Neuronal stem cell (in vitro differentiated cells): ENCODE results near the gene SOX1.

Source experiments
- DNase-seq: peaks from one replicate; pipeline ENCODE4 v3.0.0-alpha.2; 2013; ENCODE audit warnings: low spot score
- H2AFZ ChIP-seq: one replicate; pipeline ENCODE4 v1.6.1; 2013; ENCODE audit warnings: mild to moderate bottlenecking, low read length, inconsistent platforms
- H2AK5ac ChIP-seq: 2 replicates; pipeline ENCODE4 v1.6.1; 2013; ENCODE audit warnings: low read depth, mild to moderate bottlenecking, inconsistent platforms, low read length, moderate library complexity, mixed read lengths
- H2BK120ac ChIP-seq: 2 replicates; pipeline ENCODE4 v1.6.1; 2013; ENCODE audit warnings: low read depth, mild to moderate bottlenecking, inconsistent platforms, low read length, moderate library complexity, mixed read lengths
- H2BK12ac ChIP-seq: one replicate; pipeline ENCODE4 v1.6.1; 2013; ENCODE audit warnings: low read length, inconsistent platforms
- H2BK15ac ChIP-seq: 2 replicates; pipeline ENCODE4 v1.6.1; 2013; ENCODE audit warnings: mild to moderate bottlenecking, low read length, inconsistent platforms, mixed read lengths
- H2BK5ac ChIP-seq: one replicate; pipeline ENCODE4 v1.6.1; 2013; ENCODE audit warnings: inconsistent platforms, mild to moderate bottlenecking, low read length, moderate library complexity
- H3K14ac ChIP-seq: one replicate; pipeline ENCODE4 v1.6.1; 2013; ENCODE audit warnings: low read length, inconsistent platforms
- H3K18ac ChIP-seq: 2 replicates; pipeline ENCODE4 v1.6.1; 2013; ENCODE audit warnings: low read length, inconsistent platforms
- H3K23ac ChIP-seq: 2 replicates; pipeline ENCODE4 v1.6.1; 2013; ENCODE audit warnings: low read depth, mild to moderate bottlenecking, mixed read lengths, low read length, inconsistent platforms; ENCODE audit not compliant: poor library complexity
- H3K27ac ChIP-seq: replicated peaks from 3 replicates; pipeline ENCODE4 v1.5.1; 2013; ENCODE audit warnings: low read length, inconsistent platforms
- H3K27me3 ChIP-seq, 3 experiments: 2 replicates each; pipeline ENCODE4 v1.6.1; 2013; ENCODE audit warnings: low read length in 3 of 3, mild to moderate bottlenecking in 2 of 3, inconsistent platforms in 1 of 3, low read depth in 1 of 3, mixed read lengths in 1 of 3, moderate library complexity in 1 of 3; ENCODE audit not compliant: control insufficient read depth in 3 of 3, insufficient read depth in 3 of 3
- H3K36me3 ChIP-seq, 2 donors: replicated peaks in 1 of 2; 2 replicates each; pipeline ENCODE4 v1.6.1; 2013; ENCODE audit warnings: low read length in 2 of 2; ENCODE audit not compliant: control insufficient read depth in 2 of 2, insufficient read depth in 2 of 2
- H3K4ac ChIP-seq: 2 replicates; pipeline ENCODE4 v1.6.1; 2013; ENCODE audit warnings: inconsistent platforms, mild to moderate bottlenecking, low read length, moderate library complexity
- H3K4me1 ChIP-seq, 2 donors: 1 replicate in 1 of 2; 2 replicates in 1 of 2; pipeline ENCODE4 v1.6.1; 2013; ENCODE audit warnings: low read length in 2 of 2, low read depth in 1 of 2; ENCODE audit not compliant: control insufficient read depth in 2 of 2, insufficient read depth in 1 of 2
- H3K4me2 ChIP-seq: one replicate; pipeline ENCODE4 v1.6.1; 2013; ENCODE audit warnings: mild to moderate bottlenecking, low read length, inconsistent platforms; ENCODE audit not compliant: insufficient read depth, poor library complexity, severe bottlenecking
- H3K4me3 ChIP-seq, 2 donors: 2 replicates each; pipeline ENCODE4 v1.5.1; 2013; ENCODE audit warnings: low read length in 2 of 2, mild to moderate bottlenecking in 2 of 2, inconsistent platforms in 1 of 2, moderate library complexity in 1 of 2
- H3K79me1 ChIP-seq: one replicate; pipeline ENCODE4 v1.6.1; 2013; ENCODE audit warnings: low read depth, mild to moderate bottlenecking, inconsistent platforms, low read length, moderate library complexity
- H3K9ac ChIP-seq: one replicate; pipeline ENCODE4 v1.6.1; 2013; ENCODE audit warnings: mild to moderate bottlenecking, low read depth, low read length, inconsistent platforms; ENCODE audit not compliant: poor library complexity
- H3K9me3 ChIP-seq, 2 donors: replicated peaks in 1 of 2; 2 replicates each; pipeline versions ENCODE3 to v1.6.1; 2013; ENCODE audit warnings: low read length in 2 of 2, mild to moderate bottlenecking in 2 of 2, inconsistent platforms in 1 of 2, low read depth in 1 of 2, mixed read lengths in 1 of 2, moderate library complexity in 1 of 2; ENCODE audit not compliant: control insufficient read depth in 2 of 2, insufficient read depth in 1 of 2
- H4K8ac ChIP-seq: one replicate; pipeline ENCODE4 v1.6.1; 2013; ENCODE audit warnings: low read depth, mild to moderate bottlenecking, inconsistent platforms, low read length, moderate library complexity
- H4K91ac ChIP-seq: one replicate; pipeline ENCODE4 v1.6.1; 2013; ENCODE audit warnings: low read length, low read depth, mild to moderate bottlenecking, inconsistent platforms; ENCODE audit not compliant: poor library complexity
- WGBS, 2 donors: extraction: QIAGEN DNeasy Blood & Tissue Kit; methylation state at CpG; one replicate each; pipeline ENCODE4 v1.1.7; 2013; ENCODE audit warnings: missing lambda C conversion rate in 2 of 2, mixed read lengths in 1 of 2; ENCODE audit not compliant: insufficient read length in 2 of 2, insufficient replicate concordance in 1 of 2; ENCODE audit errors: extremely low coverage in 2 of 2; 5-methylcytosine and 5-hydroxymethylcytosine counted together

Gene SOX1

DNA sequence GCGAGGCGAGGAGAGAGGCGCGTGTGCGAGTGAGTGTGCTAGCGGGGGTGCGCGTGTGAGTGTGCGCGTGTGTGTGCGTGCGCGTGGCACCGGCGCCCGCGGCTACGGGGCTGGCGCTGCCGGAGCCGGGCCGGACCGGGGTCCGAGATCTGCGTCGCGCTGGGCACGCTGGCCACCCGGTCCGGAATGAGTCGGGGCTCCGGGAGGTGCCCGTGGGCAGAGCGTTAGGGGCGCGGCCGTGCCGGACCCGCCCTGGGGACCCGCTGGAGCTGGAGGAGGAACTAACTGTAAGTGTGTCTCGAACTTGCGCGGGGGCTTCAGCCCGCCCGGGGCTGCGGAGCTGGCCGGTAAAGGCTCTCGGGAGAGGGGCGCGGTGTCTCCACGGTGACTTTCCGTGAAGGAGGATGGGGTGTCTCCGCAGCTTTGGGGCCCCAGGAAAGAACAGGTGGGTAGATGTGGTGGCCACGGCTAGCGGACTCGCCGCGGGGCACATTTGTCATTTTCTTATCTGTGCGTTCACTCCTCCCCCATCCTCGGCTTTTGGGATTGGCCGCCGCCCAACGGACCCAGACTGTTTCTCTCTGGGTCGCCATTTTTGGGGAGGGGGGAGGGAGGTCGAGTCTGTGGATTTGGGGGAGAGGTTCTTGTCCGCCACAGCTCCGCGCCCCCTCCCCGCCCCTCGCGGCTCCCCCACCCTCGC, 10.1 kb upstream of the SOX1 start:
- Histone ChIP-seq H3K36me3 (no peaks in the 10 kb centered on the region), H2BK15ac (no peak overlapping the region), H3K4me1 (peaks cover 24 to 31% of the 10 kb centered on the region in 2 donors), H2BK12ac (no peak overlapping the region), H3K18ac (peak overlapping the region; percentile 92), H3K23ac (no peak overlapping the region), H3K14ac (peak overlapping the region; percentile 15), H3K4ac (no peak overlapping the region), H4K8ac (no peak overlapping the region), H3K79me1 (no peaks in the 10 kb centered on the region), H4K91ac (no peak overlapping the region), H2AK5ac (peak overlapping the region; percentile 58), H3K27me3 (peaks cover 44 to 100% (median 94%) of the 10 kb centered on the region in 3 experiments), H3K9me3 (peaks cover 0 to 8% of the 10 kb centered on the region in 2 donors), H2BK120ac (no peak overlapping the region), H2BK5ac (no peak overlapping the region), H3K27ac (no peak overlapping the region), H3K4me3 (peak overlapping the region; percentile 41 to 65), H3K9ac (peak overlapping the region; percentile 74), H2AFZ (peak overlapping the region; percentile 83), H3K4me2 (peak overlapping the region; percentile 72)
- no CpG with 5 or more reads among the region's 72 CpGs for WGBS, 2 donors
- no peak for DNase-seq

DNA sequence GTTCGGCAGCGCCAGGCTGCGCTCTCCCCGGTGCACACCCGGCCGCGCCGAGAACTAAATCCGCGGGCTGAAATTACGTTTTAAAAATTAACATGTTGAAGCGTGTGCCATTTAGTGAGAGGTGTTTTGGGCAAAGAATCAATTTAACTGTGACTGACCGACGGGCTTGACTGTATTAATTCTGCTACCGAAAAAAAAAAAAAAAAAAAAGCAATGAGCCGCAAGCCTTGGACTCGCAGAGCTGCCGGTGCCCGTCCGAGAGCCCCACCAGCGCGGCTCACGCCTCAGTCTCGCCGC, 9.6 kb upstream of the SOX1 start:
- Histone ChIP-seq H3K36me3 (no peaks in the 10 kb centered on the region), H2AK5ac (peak overlapping the region; percentile 16), H2BK5ac (no peak overlapping the region), H3K27me3 (peaks cover 44 to 100% (median 95%) of the 10 kb centered on the region in 3 experiments), H4K8ac (no peak overlapping the region), H3K9me3 (peaks cover 0 to 8% of the 10 kb centered on the region in 2 donors), H3K14ac (no peak overlapping the region), H3K79me1 (no peaks in the 10 kb centered on the region), H3K9ac (no peak overlapping the region), H3K4ac (no peak overlapping the region), H3K4me1 (peaks cover 27 to 31% of the 10 kb centered on the region in 2 donors), H4K91ac (no peak overlapping the region), H2AFZ (peak overlapping the region; percentile 83), H3K23ac (no peak overlapping the region), H2BK120ac (no peak overlapping the region), H3K27ac (no peak overlapping the region), H2BK15ac (peak overlapping the region; percentile 33), H3K4me2 (peak overlapping the region; percentile 72), H2BK12ac (no peak overlapping the region), H3K4me3 (peak overlapping the region in 1 of 2 donors; percentile 41), H3K18ac (peak overlapping the region; percentile 85)
- no peak for DNase-seq
- no CpG with 5 or more reads among the region's 25 CpGs for WGBS, 2 donors

DNA sequence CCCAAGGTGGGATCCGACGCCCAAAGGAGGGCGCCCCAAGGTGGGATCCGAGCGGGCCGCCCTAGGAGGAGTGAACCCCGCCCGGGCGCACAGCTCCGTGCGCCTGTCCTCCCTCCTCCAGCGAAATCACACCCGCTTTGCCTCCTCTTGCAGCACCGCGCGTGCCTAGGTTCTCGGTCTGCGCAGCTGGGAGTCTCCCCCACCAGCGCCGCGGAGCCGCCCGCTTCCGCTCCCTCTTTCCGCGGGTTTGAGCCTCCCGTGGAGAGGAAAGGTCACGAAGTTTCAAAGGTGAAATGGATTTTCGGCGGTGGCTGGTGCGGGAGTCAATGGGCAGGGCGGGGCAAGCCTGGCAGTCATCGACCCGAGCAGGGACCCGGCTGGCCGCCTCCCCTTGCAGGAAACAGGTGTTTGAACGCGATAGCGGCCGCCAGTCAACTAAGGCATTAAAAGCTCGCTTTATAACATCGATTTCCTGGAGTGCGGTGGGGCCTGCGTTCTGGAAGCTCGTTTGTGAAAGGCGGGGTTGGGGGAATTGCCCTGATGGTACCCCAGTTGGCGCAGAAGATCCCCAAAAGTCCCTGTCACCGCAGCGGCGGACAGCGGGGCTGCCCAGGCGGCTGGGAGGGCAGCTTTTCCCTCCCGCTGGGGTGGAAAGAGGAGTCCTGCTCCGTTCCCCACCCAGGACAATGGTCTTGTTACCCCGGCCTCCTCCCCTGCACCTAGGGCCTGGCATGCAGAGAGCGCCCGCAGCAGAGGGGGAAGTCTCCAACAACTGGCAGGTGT, 9.0 kb upstream of the SOX1 start:
- H2BK5ac ChIP-seq = no peak overlapping the region
- peak overlapping the region; percentile 91 for H2AK5ac ChIP-seq
- H4K8ac ChIP-seq = no peak overlapping the region
- H3K4me1 ChIP-seq = peaks cover 29 to 31% of the 10 kb centered on the region in 2 donors
- H2BK15ac ChIP-seq = peak overlapping the region; percentile 33
- no peak overlapping the region for H3K4ac ChIP-seq
- peaks cover 0 to 6% of the 10 kb centered on the region in 2 donors for H3K9me3 ChIP-seq
- H4K91ac ChIP-seq = no peak overlapping the region
- peak overlapping the region; percentile 72 for H3K4me2 ChIP-seq
- H2AFZ ChIP-seq = peak overlapping the region; percentile 83
- WGBS, 2 donors = no CpG with 5 or more reads among the region's 57 CpGs
- peak overlapping the region; percentile 44 for H3K9ac ChIP-seq
- no peak overlapping the region for H2BK12ac ChIP-seq
- peak overlapping the region; percentile 32 for H3K23ac ChIP-seq
- H3K27me3 ChIP-seq = peaks cover 44 to 96% (median 95%) of the 10 kb centered on the region in 3 experiments
- H3K36me3 ChIP-seq = no peaks in the 10 kb centered on the region
- no peak overlapping the region for H3K14ac ChIP-seq
- H3K79me1 ChIP-seq = no peaks in the 10 kb centered on the region
- no peak for DNase-seq
- peak overlapping the region; percentile 41 to 43 for H3K4me3 ChIP-seq
- no peak overlapping the region for H2BK120ac ChIP-seq
- peak overlapping the region; percentile 85 for H3K18ac ChIP-seq
- no peak overlapping the region for H3K27ac ChIP-seq

DNA sequence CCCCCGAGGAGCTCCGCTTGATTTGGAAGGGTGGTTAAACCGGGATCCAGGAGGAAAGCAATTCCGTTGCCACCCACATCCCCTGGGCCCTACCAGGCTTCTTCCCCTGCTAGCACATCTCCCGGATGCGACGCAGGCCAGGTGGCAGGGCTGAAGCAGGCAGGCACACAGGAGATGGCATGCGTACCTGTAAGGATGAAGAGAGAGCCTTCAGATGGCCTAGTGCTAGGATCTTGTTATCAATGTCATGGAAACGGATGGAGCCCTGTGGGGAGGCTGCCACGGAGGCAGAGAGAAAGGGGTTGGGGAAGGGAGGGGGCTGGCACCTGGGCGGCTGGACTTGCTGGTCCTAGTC, 8.5 kb upstream of the SOX1 start:
- no peak overlapping the region for H3K27ac ChIP-seq
- H2BK5ac ChIP-seq = no peak overlapping the region
- H3K36me3 ChIP-seq = no peaks in the 10 kb centered on the region
- H3K4me3 ChIP-seq = no peak overlapping the region
- no peak overlapping the region for H2BK12ac ChIP-seq
- H3K4ac ChIP-seq = no peak overlapping the region
- peak overlapping the region; percentile 48 for H3K14ac ChIP-seq
- no peak overlapping the region for H3K23ac ChIP-seq
- no peak overlapping the region for H4K91ac ChIP-seq
- peaks cover 28 to 31% of the 10 kb centered on the region in 2 donors for H3K4me1 ChIP-seq
- peaks cover 47 to 97% (median 90%) of the 10 kb centered on the region in 3 experiments for H3K27me3 ChIP-seq
- H3K4me2 ChIP-seq = no peak overlapping the region
- no peak for DNase-seq
- no peaks in the 10 kb centered on the region for H3K79me1 ChIP-seq
- H2AFZ ChIP-seq = no peak overlapping the region
- peaks cover 3 to 7% of the 10 kb centered on the region in 2 donors for H3K9me3 ChIP-seq
- no peak overlapping the region for H2BK120ac ChIP-seq
- WGBS, 2 donors = no CpG with 5 or more reads among the region's 11 CpGs
- H2AK5ac ChIP-seq = peak overlapping the region; percentile 91
- no peak overlapping the region for H3K9ac ChIP-seq
- H3K18ac ChIP-seq = peak overlapping the region; percentile 66
- no peak overlapping the region for H4K8ac ChIP-seq
- H2BK15ac ChIP-seq = no peak overlapping the region
